ENCODE measurements around the gene FAM162A. TPM values are rescaled to one million over a fixed set of nuclear protein-coding genes. Genes with fewer than 3 reads are reported as not detected.
A peak's percentile ranks its signal among the peaks of the same experiment; 100 is the strongest.
"Not testable (repeated sequence)": the region's sequence is repeated elsewhere in the genome, so short reads cannot be mapped to it uniquely, and the experiment has no call there.

FAM162A gene
- total RNA-seq, 6 experiments from 2014 or later: 26.9 to 57.0 (median 51.5) TPM

- no peak for TF ChIP-seq CTCF (IDR thresholded peaks at IDR 0.05)
- TF ChIP-seq POLR2A (IDR thresholded peaks at IDR 0.05): no peak
- Histone ChIP-seq H3K4me3 (no peak overlapping the region), H3K4me1 (peaks cover 0 to 47% (median 11%) of the 10 kb centered on the region in 4 donors), H3K9me3 (no peaks in the 10 kb centered on the region), H3K27me3 (no peaks in the 10 kb centered on the region), H3K36me3 (peaks cover 0 to 5% (median 2%) of the 10 kb centered on the region in 4 donors), H3K27ac (peak overlapping the region in 1 of 3 donors; percentile 19)
- ATAC-seq (no peak), DNase-seq (no peak)
- WGBS (ENCODE audit: insufficient coverage, low coverage, low lambda C conversion rate, missing lambda C conversion rate): 80% methylated on average over 1 of the region's 2 CpGs
- intact Hi-C loops (cut with DNase I): no loop called here
Observed at GRCh38 chr3:122362026-122362425, 22.0 kb upstream of the FAM162A start.

- TF ChIP-seq CTCF (IDR thresholded peaks at IDR 0.05) (no peak), POLR2A (IDR thresholded peaks at IDR 0.05) (no peak)
- Histone ChIP-seq H3K4me1 (peaks cover 0 to 47% (median 11%) of the 10 kb centered on the region in 4 donors), H3K4me3 (no peak overlapping the region), H3K27ac (peak overlapping the region in 2 of 3 donors; percentile 70 to 72), H3K9me3 (no peaks in the 10 kb centered on the region), H3K27me3 (no peaks in the 10 kb centered on the region), H3K36me3 (no peaks in the 10 kb centered on the region)
- intact Hi-C loops (cut with DNase I): no loop called here
- no peak for DNase-seq
- ATAC-seq: no peak
- WGBS (ENCODE audit: insufficient coverage, low coverage, low lambda C conversion rate, missing lambda C conversion rate): 77% methylated on average over 2 of the region's 2 CpGs
Observed at GRCh38 chr3:122364490-122364889, 19.5 kb upstream of the FAM162A start.

- Histone ChIP-seq H3K36me3 (no peaks in the 10 kb centered on the region), H3K4me3 (no peak overlapping the region), H3K27me3 (no peaks in the 10 kb centered on the region), H3K9me3 (no peaks in the 10 kb centered on the region), H3K4me1 (peaks cover 0 to 47% (median 11%) of the 10 kb centered on the region in 4 donors), H3K27ac (peak overlapping the region in 2 of 3 donors; percentile 70 to 72)
- DNase-seq (no peak), ATAC-seq (no peak)
- intact Hi-C loops (cut with DNase I): no loop called here
- no peak for TF ChIP-seq POLR2A (IDR thresholded peaks at IDR 0.05)
- no peak for TF ChIP-seq CTCF (IDR thresholded peaks at IDR 0.05)
- 57% methylated on average over 1 of the region's 1 CpG for WGBS (ENCODE audit: insufficient coverage, low coverage, low lambda C conversion rate, missing lambda C conversion rate)
Observed at GRCh38 chr3:122365073-122365472, 18.9 kb upstream of the FAM162A start.

GRCh38 chr3:122365582-122366378 lies 18.2 kb upstream of the FAM162A start:
- H3K36me3 ChIP-seq; H3K9me3 ChIP-seq; intact Hi-C loops (cut with DNase I); H3K4me3 ChIP-seq; DNase-seq; H3K27me3 ChIP-seq: not testable (repeated sequence)
- WGBS (ENCODE audit: insufficient coverage, low coverage, low lambda C conversion rate, missing lambda C conversion rate): 58% methylated on average over 9 of the region's 10 CpGs
- peaks cover 0 to 47% (median 11%) of the 10 kb centered on the region in 4 donors for H3K4me1 ChIP-seq
- peak; percentile 85 to 96 (median 91) for ATAC-seq
- peak overlapping the region in 2 of 3 donors; percentile 70 to 72 for H3K27ac ChIP-seq
- TF ChIP-seq CTCF (IDR thresholded peaks at IDR 0.05): peak in 1 of 4 donors; percentile 4

All from right lobe of liver (tissue), 6 donors.